ENCODE results near the gene GOLM1. TPM values are rescaled to one million over a fixed set of nuclear protein-coding genes. Genes with fewer than 3 reads are reported as not detected.

The GOLM1 gene
- total and polyA plus RNA-seq, 9 of the 15 experiments (the other 6 are each of a cell fraction or from before 2014, with no cell fraction given): 0.09 to 0.96 (median 0.40) TPM; not detected in 4

- Histone ChIP-seq H3K9me1 (ENCODE audit: control insufficient read depth, insufficient read depth, low read length) (no peaks in the 10 kb centered on the region), H3K4me1 (replicated peaks in 1 of 2; ENCODE audit: control insufficient read depth in 2 of 2, insufficient read depth in 2 of 2, low read length in 2 of 2) (no peaks in the 10 kb centered on the region), H3K4me2 (ENCODE audit: insufficient read depth, low read length) (no peak overlapping the region), H3K79me2 (ENCODE audit: control insufficient read depth, insufficient read depth, low read length) (no peaks in the 10 kb centered on the region), H2AFZ (ENCODE audit: low read depth, low read length) (no peak overlapping the region), H3K9me3 (replicated peaks; ENCODE audit: control insufficient read depth, insufficient read depth, low read depth, low read length) (no peaks in the 10 kb centered on the region), H3K27me3 (ENCODE audit: control insufficient read depth in 2 of 2, insufficient read depth in 2 of 2, low read length in 2 of 2) (peaks cover 15 to 58% of the 10 kb centered on the region in 2 experiments), H4K20me1 (replicated peaks; ENCODE audit: control insufficient read depth, insufficient read depth, low read length) (no peaks in the 10 kb centered on the region), H3K36me3 (ENCODE audit: control insufficient read depth, insufficient read depth, low read length) (no peaks in the 10 kb centered on the region), H3K9ac (ENCODE audit: insufficient read depth in 1 of 2, low read depth in 2 of 2, low read length in 2 of 2) (no peak overlapping the region), H3K27ac (ENCODE audit: extremely low read depth, low read depth, low read length) (no peak overlapping the region), H3K4me3 (no peak overlapping the region)
- ChIA-PET POLR2A (interaction anchor here (1.2 kb wide), 1 partner anchor 19 kb away, joined by 4 read pairs; no protein-coding TSS in a partner anchor), CTCF (ENCODE audit: low intra/inter-chr PET ratio) (no interaction called here)
- FAIRE-seq (no peak), ATAC-seq (no peak), DNase-seq (ENCODE audit: extremely low read depth in 1 of 4, low spot score in 3 of 4) (no peak)
- in situ Hi-C loops (cut with MboI): no loop called here
- no TSS peak for BruUV-seq (replicated peaks)
- TF ChIP-seq ZNF583 (CRISPR knock-in tag; IDR thresholded peaks at IDR 0.05): no peak
- TF ChIP-seq ERF (CRISPR knock-in tag; IDR thresholded peaks at IDR 0.05): no peak
- peak; percentile 48; the same call in 1 of the 2 replicates for TF ChIP-seq ZNF263 (CRISPR knock-in tag; IDR thresholded peaks at IDR 0.05; ENCODE audit: borderline replicate concordance)
- intact Hi-C loops (cut with micrococcal nuclease): no loop called here
- WGBS (ENCODE audit: insufficient coverage, low coverage, missing lambda C conversion rate): 0% methylated on average over 6 of the region's 11 CpGs
Measured at GRCh38 chr9:86061972-86062739, 37.2 kb downstream of the GOLM1 start.

DNA sequence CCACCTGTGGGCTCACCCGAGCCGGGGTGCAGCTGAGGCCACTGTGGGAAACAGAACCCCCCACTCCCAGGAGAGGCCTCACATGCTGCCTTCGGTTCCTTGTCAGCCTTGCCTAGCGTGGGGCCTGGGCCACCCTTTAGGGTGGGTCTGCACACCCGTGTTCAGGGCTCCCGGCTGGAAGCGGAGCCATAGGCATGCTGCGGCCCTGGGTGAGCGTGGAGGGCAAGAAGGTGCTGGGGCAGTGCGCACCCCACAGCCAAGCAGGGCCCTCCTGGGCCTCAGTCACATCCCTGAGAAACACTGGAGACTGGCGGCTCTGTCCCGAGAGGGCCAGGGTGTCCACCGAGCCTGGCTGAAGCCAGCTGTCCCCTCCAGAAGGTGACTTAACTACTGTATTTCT lies 41.9 kb downstream of the GOLM1 start:
- BruUV-seq (replicated peaks): no TSS peak
- no peaks in the 10 kb centered on the region for H4K20me1 ChIP-seq (replicated peaks; ENCODE audit: control insufficient read depth, insufficient read depth, low read length)
- TF ChIP-seq SREBF1 (IDR thresholded peaks at IDR 0.05; ENCODE audit: borderline replicate concordance, low read depth, low read length) (no peak), ZC3H8 (IDR thresholded peaks at IDR 0.05) (no peak)
- H3K4me3 ChIP-seq: no peak overlapping the region
- WGBS (ENCODE audit: insufficient coverage, low coverage, missing lambda C conversion rate): 5% methylated on average over 5 of the region's 13 CpGs
- in situ Hi-C loops (cut with MboI) (no loop called here), intact Hi-C loops (cut with micrococcal nuclease) (no loop called here)
- H3K9me3 ChIP-seq (replicated peaks; ENCODE audit: control insufficient read depth, insufficient read depth, low read depth, low read length): no peaks in the 10 kb centered on the region
- H3K36me3 ChIP-seq (ENCODE audit: control insufficient read depth, insufficient read depth, low read length): no peaks in the 10 kb centered on the region
- H3K9me1 ChIP-seq (ENCODE audit: control insufficient read depth, insufficient read depth, low read length): no peaks in the 10 kb centered on the region
- H3K9ac ChIP-seq (ENCODE audit: insufficient read depth in 1 of 2, low read depth in 2 of 2, low read length in 2 of 2): no peak overlapping the region
- CTCF ChIA-PET (ENCODE audit: low intra/inter-chr PET ratio): no interaction called here
- FAIRE-seq (no peak), ATAC-seq (no peak), DNase-seq (ENCODE audit: extremely low read depth in 1 of 4, low spot score in 3 of 4) (no peak)
- no peaks in the 10 kb centered on the region for H3K4me1 ChIP-seq (replicated peaks in 1 of 2; ENCODE audit: control insufficient read depth in 2 of 2, insufficient read depth in 2 of 2, low read length in 2 of 2)
- H3K27ac ChIP-seq (ENCODE audit: extremely low read depth, low read depth, low read length): no peak overlapping the region
- H2AFZ ChIP-seq (ENCODE audit: low read depth, low read length): no peak overlapping the region
- POLR2A ChIA-PET: no interaction called here
- H3K79me2 ChIP-seq (ENCODE audit: control insufficient read depth, insufficient read depth, low read length): no peaks in the 10 kb centered on the region
- no peak overlapping the region for H3K4me2 ChIP-seq (ENCODE audit: insufficient read depth, low read length)
- H3K27me3 ChIP-seq (ENCODE audit: control insufficient read depth in 2 of 2, insufficient read depth in 2 of 2, low read length in 2 of 2): peaks cover 2 to 51% of the 10 kb centered on the region in 2 experiments; a peak in 4 of 5 replicates

All from K562 (cell line).